COLO668 (cell line): Measurements from ENCODE around the gene PSMB9.
"Not testable (repeated sequence)": the region's sequence is repeated elsewhere in the genome, so short reads cannot be mapped to it uniquely, and the experiment has no call there.

Experiments used
- DNase-seq: peaks from one replicate; lab custom pipeline; 2025; ENCODE audit not compliant: unreplicated experiment; lab: John Stamatoyannopoulos, UW

PSMB9 gene

GRCh38 chr6:32853541-32854375, at the start of gene PSMB9, which contains the start of gene TAP1:
TSS of gene PSMB9 (plus strand) at chr6:32854192. CDS start at chr6:32854230, 38 bp downstream.
TSS of gene TAP1 (minus strand) at chr6:32853704. CDS start at chr6:32853636, 68 bp downstream.
- DNase-seq = peak; percentile 91

DNA sequence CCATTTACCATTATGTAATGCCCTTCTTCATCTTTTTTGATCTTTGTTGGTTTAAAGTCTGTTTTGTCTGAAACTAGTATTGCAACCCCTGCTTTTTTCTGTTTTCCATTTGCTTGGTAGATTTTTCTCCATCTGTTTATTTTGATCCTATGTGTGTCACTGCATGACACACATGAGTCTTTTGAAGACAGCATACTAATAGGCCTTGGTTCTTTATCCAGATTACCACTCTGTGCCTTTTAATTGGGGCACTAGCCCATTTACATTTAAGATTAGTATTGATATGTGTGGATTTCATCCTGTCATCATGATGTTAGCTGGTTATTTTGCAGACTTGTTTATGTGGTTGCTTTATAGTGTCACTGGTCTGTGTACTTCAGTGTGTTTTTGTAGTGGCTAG, 48.6 kb upstream of the PSMB9 start:
- not testable (repeated sequence) for DNase-seq

- no peak for DNase-seq
These were observed 46.9 kb upstream of the PSMB9 start for GRCh38 chr6:32807020-32807580.

DNA sequence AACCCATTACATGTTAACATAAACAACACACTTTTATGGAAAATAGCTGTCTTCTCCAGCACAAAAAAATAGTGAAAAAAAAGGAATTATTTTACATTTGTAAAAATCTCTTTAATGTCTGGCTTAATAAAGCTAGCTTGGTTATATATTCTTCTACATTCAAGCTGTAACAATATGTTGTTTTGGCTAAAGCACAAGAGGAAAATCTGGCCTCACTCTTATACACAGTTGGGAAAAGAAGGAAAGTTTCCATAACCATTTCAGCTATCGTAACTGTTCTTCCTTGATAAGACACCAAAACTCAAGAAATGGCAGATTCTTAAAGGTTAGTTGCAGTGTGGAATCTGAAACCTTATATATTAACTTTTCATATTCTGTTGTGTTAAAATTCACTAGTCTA, 44.8 kb upstream of the PSMB9 start:
- DNase-seq = no peak

- DNase-seq = no peak
These were observed 39.8 kb upstream of the PSMB9 start for GRCh38 chr6:32814145-32814544.

- no peak for DNase-seq
These were observed 38.9 kb upstream of the PSMB9 start for GRCh38 chr6:32815115-32815514.

- DNase-seq = no peak
These were observed 38.0 kb upstream of the PSMB9 start for GRCh38 chr6:32815996-32816395.

- no peak for DNase-seq
These were observed 37.2 kb upstream of the PSMB9 start, which contains the start of gene HLA-DOB for GRCh38 chr6:32816746-32817204. TSS of gene HLA-DOB (minus strand) at chr6:32817002. CDS start at chr6:32816951, 51 bp downstream.

DNA sequence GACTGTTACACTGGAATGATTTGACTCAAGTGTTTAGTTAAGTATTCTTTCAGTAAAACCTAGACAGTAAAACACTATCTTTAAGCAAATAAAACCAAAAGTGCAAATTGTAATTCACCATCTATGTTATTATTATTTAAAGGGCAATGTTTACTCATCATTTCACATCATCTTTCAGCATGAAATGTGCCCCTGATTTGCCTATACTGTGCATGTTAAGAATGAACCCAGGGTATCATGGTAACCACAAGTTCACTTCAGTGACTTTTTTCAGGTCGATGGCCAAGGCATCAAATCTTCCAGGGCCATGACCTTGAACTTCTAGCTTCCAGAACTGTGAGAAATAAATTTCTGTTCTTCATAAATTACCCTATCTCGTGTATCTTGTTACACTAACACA, 35.1 kb upstream of the PSMB9 start:
- no peak for DNase-seq

DNA sequence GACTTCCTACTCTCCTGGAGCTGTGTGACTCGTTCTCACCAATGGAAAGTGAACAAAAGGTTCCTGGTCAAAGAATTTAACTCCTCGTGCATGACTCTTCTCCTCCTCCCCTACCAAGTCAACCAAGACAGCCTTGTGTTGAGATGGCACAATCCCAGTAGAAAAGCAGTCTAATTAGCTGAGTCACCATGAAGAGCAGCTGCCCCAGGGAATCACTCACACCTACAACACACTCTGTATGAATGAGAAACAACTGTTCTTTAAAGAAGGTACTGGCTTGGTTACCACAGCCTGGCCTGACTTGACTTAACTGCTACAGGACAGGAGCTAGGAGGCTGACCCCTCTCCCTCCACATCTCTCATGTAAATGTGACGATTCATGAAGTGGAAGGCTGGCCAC, 34.3 kb upstream of the PSMB9 start:
- DNase-seq = no peak

DNA sequence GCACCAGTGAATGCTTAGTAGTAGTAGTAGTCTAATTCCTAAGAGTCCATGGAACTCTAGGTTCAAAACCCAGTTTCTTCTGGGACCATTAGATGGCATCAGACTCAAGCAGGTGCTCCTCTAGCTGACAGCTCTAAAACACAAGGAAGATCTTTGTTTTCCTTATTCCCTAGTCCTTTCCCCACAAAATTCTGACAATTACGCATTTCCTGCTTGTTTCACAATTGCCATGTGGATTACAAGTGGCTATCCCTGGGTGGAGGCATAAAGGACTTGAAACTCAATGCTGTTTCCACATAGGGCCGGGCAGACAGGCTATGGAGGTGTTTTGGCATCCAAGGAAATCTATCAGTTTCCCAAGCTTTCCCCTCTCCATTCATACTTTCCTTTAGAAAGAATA, 28.0 kb upstream of the PSMB9 start:
- DNase-seq = no peak

- no peak for DNase-seq
These were observed 27.0 kb upstream of the PSMB9 start for GRCh38 chr6:32827025-32827424.

DNA sequence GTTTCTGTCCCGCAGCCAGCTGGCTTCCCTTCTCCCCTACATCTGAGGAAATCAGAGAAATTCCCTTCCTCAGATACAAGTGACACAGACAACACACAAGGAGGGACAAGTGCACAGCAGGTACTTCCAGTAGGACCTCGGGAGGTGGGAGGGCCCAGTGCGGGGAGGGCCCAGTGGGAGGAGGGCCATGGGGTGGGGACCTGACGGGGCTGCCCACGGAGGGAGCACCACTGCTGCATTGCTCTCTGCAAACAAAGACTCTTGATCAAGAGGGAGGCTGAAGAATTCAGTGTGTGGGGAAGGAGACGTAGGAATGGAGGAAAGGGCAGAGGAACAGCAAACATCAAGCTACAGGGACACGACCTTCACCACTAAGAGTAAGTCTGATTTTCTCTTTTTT, 24.5 kb upstream of the PSMB9 start:
- no peak for DNase-seq

DNA sequence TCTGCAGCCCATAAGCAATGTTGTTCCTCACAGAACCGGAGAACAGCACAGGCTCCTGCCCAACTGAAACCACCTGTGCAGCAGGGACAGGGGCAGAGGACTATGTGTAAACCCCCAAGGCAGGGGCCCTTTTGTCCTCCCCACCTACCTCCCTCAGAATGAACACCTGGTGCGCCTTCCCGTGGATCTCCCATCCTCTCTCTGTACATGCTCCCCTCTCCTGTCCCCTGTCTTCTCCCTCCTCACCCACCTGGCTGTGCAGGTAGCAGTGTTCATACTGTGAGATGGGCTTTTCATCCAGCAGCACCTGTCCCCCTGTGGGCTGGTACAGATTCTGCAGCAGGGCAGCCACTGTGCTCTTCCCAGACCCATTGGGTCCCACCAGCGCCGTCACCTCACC, 24.0 kb upstream of the PSMB9 start:
- DNase-seq = no peak

DNA sequence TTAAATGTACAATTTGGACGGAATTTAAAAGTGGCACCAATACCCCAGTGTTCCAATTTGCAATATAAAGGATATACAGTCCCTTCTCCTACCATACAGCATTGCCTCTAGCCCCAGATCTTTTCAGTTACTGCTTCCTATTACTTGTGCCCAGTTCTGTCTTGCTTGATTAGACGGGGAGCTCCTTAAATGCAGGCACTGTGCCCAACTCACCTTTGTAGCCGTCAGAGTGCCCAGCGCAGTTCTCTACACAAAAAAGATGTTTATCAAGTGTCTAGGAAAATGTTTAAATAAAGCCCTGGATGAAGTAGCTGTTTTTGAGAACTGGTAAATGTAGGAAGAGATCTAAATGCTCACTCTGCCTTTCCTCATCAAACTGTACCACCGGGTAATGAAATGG, 23.1 kb upstream of the PSMB9 start:
- no peak for DNase-seq

GRCh38 chr6:32832535-32832934, 21.5 kb upstream of the PSMB9 start:
- DNase-seq = no peak

GRCh38 chr6:32833664-32834063, 20.3 kb upstream of the PSMB9 start:
- no peak for DNase-seq

DNA sequence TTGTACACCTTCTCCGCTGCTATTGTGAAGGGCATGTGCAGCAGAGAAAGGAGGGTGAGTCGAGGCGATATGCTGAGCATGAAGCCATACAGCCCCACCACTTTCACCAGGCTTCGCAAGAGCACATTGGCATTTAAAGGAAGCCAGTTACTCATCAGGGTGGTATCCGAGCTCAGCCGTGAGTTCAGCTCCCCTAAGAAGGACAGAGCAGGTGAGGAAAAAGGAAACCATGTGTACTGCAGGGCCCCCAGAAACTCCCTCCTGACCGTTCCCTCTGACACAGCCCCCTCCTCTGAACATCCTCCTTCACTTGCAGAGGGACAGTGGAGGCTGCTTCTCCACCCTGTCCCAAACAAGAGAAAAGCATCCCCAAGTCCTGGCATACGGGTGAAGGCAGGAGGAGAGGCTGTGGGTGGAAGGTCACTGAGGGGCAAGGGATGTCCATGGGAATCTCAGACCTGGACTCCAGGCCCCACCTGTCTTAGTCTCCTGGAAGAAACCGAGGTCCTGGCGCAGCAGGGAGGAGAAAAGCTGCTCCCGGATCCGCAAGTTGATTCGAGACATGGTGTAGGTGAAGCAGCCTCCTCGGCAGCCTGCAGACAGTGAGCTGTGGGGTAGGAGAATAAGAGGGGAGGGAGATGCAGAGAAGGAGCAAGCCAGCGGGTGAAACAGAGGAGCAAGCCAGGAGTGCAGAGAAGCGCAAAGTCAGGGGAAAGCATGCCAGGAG, 18.7 kb upstream of the PSMB9 start:
- no peak for DNase-seq

DNA sequence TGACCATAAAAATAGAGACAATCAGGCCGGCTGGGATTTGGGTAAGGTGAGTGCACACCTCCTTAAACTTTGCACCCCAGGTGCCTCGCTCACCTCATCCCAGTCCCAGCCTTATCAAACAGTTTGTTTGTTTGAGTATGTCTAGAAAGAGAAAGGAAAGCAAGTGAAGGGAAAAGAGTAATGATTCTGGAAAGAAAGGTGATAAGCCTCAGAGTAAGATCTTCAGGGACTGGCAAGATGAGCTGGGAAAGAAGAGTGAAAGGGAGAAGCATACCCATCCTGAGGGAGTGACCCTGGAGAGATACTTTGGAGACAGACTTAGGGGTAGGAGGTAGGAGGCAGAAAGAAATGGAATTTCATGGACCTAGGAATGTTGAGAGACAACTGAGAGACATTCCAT, 17.1 kb upstream of the PSMB9 start:
- no peak for DNase-seq

GRCh38 chr6:32837651-32838113, 16.3 kb upstream of the PSMB9 start:
- DNase-seq = no peak

GRCh38 chr6:32838114-32838958, 15.7 kb upstream of the PSMB9 start, which contains the start of gene TAP2:
TSS of gene TAP2 (minus strand) at chr6:32838739. CDS start at chr6:32838233, 506 bp downstream.
- peak; percentile 87 for DNase-seq
